NCI-H82 treated with DMSO at 0.1 percent for 48 hours (cell line): Measurements from ENCODE around the gene CCDC182.

Experiments
- DNase-seq: peaks from one replicate; lab custom pipeline; 2025; ENCODE audit not compliant: unreplicated experiment; lab: John Stamatoyannopoulos, UW

Gene CCDC182

GRCh38 chr17:57730026-57730701 is 14.9 kb downstream of the CCDC182 start:
- DNase-seq: no peak

- DNase-seq: no peak
Measured at GRCh38 chr17:57727630-57728175, 17.4 kb downstream of the CCDC182 start.

GRCh38 chr17:57726838-57727237 is 18.3 kb downstream of the CCDC182 start:
- DNase-seq: no peak

- DNase-seq: peak; percentile 38
Measured at GRCh38 chr17:57726213-57726790, 18.8 kb downstream of the CCDC182 start.

- DNase-seq: no peak
Measured at GRCh38 chr17:57724729-57725125, 20.4 kb downstream of the CCDC182 start.

GRCh38 chr17:57724026-57724728 is 20.9 kb downstream of the CCDC182 start:
- DNase-seq: no peak

- no peak for DNase-seq
Measured at GRCh38 chr17:57723427-57724025, 21.6 kb downstream of the CCDC182 start.

- no peak for DNase-seq
Measured at GRCh38 chr17:57722704-57723043, 22.4 kb downstream of the CCDC182 start.

- DNase-seq: no peak
Measured at GRCh38 chr17:57721967-57722703, 23.0 kb downstream of the CCDC182 start.

GRCh38 chr17:57720386-57721035 is 24.6 kb downstream of the CCDC182 start:
- no peak for DNase-seq

GRCh38 chr17:57718878-57719277 is 26.2 kb downstream of the CCDC182 start:
- no peak for DNase-seq

- no peak for DNase-seq
Measured at GRCh38 chr17:57715981-57716380, 29.1 kb downstream of the CCDC182 start.

GRCh38 chr17:57714665-57715180 is 30.4 kb downstream of the CCDC182 start:
- DNase-seq: no peak

- no peak for DNase-seq
Measured at GRCh38 chr17:57713140-57713539, 32.0 kb downstream of the CCDC182 start.

- DNase-seq: peak; percentile 92
Measured at GRCh38 chr17:57708410-57708809, 36.7 kb downstream of the CCDC182 start.

- DNase-seq: peak; percentile 91
Measured at GRCh38 chr17:57707892-57708291, 37.2 kb downstream of the CCDC182 start.

GRCh38 chr17:57706761-57707160 is 38.3 kb downstream of the CCDC182 start:
- no peak for DNase-seq

GRCh38 chr17:57705921-57706695 is 39.0 kb downstream of the CCDC182 start:
- DNase-seq: no peak

- DNase-seq: no peak
Measured at GRCh38 chr17:57704448-57704847, 40.7 kb downstream of the CCDC182 start.

GRCh38 chr17:57703273-57703672 is 41.8 kb downstream of the CCDC182 start:
- no peak for DNase-seq
